Pons (tissue), 1 donor: ENCODE data around the gene TSPAN9.

Source experiments
- DNase-seq: peaks from one replicate; pipeline ENCODE4 v3.0.0-alpha.2; 2016; ENCODE audit warnings: low spot score

The TSPAN9 gene

DNA sequence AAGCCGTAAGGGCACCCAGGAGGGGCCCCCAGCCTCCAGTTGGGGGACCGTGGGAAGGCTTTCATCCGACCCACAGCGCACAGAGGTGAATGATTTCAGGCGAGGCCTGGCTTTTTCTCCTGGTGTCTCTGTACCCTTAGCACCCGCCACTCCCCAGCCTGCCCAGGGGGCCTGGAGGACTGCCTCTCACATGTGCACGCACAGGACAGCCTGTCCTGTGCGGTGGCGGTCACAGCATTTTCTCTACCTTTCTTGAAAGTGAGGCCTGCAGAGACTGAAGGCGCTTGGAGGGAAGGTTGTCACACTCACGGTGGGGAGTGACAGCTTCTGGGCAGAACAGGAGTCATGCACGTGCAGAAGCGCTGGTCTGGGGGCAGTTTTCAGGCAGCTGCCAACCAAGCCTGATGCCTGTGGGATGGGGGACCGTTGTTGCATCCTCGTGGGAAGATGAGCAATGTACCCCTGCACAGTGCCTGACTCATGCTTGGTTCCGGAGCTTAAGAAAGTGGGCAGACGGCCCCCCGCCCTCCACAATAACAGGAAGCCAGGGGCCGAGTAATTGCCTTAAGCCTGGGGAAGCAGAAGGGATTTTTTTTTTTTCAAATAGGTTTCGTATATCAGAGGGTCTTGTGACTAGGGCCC, 148.1 kb downstream of the TSPAN9 start:
- no peak for DNase-seq

DNA sequence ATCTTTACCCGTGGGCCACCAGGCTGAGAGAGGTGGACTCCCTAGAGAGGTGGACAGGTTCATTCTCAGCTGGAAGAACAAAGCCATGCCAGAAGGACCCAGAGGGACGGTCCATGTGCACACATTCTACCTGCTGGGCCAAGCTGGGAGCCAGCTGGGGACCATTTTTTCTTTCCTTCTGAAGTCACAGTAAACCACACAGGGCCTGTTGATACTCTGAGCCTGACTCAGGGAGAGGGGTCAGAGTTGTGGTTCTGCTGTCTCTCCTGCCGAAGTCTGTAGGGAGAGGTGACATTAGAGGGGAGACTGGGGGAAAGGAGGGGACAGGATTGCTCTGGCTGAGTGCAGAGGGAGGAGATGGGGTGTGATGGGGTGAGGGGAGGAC, 148.6 kb downstream of the TSPAN9 start:
- DNase-seq, result no peak

DNA sequence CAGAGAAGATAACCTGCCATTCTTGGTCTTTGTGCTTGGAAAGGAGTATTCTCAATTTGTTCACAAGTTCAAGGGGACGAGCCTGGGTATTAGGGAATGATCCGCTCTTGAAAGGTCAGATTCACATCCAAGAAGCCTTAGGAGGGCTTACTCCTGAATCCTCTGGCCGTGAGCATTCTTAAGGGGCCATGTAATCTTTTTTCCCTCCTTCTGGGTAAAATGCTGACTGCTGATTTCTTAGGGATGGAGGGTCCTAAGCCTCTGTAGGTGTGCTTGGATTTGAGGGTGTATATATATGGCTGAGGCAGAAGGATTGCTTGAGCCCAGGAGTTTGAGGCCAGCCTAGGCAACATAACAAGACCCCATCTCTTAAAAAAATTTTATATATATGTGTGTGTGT, 149.1 kb downstream of the TSPAN9 start:
- no peak for DNase-seq

DNA sequence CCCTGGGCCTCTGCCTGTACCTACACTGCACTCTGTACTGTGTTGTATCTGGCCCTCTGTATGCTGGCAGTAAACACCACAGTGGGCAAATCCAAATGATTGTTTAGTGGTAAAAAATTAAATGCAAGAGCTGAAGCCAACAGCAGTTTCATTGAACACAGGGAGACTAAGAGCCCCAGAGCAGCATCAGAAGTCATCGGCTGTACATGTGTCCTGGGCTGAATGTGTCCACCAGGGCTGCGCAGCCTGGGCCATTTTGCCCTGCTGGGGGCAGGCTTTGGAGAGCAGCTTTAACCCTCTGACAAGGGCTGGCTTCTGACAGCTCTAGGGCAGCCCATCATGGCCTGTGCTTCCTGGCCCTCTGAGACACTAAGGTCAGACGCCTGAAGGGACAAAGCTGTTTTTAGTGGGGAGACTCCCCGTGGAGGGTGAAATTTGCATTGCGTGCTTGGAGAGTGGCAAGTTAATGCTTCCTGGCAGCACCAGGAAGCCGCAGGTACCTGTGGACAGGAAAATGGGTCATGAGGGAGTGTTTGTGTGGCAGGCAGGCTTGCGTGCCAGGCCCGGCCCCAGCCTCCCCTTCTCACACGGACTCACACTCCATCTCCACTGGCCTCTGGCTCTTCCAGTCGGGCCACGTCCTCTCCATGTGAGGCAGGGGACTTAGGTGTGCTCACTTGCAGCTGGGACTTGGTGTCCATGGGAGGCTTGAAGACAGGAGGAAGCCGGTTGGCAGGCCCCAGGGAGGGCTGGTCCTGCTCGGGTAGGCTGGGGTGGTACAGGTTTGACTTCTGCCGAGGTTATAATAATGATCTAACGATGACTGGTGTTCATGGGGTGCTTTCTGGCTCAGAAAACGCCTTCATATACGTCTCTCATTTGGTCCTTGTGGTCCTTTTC, 150.1 kb downstream of the TSPAN9 start:
- no peak for DNase-seq

- DNase-seq, result no peak
Observed at GRCh38 chr12:3228552-3228951, 151.4 kb downstream of the TSPAN9 start.

DNA sequence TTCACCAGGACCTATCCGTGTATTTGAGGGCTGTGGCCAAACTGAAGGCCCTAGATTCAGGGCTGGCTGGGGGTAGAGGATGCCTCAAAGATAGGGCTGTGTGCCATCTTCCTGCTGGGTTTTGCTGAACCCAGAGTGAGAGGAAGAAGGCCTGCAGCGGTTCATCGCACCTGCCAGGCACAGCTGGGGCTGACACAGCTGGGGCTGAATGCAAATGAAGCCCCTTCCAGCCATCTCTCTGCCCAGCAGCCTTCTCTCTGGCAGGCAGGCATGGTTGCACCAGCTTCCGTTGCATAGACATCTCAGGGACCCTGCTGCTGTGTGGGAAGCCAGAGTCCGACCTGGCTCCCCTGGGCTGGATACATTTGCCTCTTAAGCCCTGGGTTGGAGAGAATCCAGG, 152.4 kb downstream of the TSPAN9 start:
- DNase-seq, result no peak

DNA sequence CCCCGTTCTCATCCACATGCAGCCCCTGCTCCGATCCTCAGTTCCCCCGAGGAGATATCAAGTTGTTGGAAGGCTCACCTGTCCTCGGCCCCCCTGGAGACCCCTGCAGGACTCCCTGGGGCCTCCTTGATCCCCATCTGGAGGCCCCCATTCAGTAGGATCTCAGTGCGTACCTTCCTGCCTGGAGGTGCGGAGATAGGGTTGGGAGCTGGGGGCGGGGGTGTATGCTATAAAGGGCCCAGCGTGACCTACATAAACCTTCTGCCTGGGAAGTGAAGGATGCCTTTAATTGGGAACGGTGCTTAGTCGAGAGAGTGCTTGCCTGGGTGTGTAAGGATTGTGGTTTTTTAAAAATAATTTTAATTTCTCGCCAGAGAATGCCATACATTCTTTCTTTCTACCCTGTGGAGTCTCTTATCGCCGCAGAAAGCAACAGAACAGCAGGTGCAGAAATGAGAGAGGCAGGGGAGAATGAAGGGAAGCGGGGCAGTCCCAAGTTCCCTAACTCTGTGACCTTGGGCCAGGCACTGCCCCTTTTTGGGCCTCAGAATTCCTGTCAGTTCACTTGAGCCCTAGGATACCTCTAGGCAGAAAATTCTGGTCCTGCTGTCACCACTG, 153.7 kb downstream of the TSPAN9 start:
- no peak for DNase-seq

DNA sequence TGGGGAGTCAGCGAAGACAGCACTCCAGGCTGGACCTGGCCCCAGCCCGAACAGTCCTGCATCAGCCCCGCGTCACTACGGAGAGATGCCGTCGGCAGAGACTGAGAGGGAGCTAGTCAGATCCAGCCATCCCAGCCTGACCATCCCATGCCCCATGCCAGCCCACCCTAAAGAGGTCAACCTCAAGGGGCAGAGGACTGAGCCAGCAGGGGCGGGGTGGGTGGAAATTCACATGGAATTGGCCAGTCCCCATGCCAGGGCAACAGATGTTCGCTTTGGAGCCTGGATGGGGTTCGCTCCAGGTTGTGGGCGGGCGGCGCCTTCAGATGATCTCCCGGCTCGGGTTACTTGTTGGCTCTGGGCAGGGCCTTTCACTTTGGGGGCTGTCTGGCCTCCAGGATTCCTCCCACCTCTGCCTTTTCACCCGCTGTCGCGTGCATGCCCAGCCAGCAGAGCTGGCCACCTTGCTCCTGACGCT, 154.3 kb downstream of the TSPAN9 start:
- DNase-seq, result no peak

GRCh38 chr12:3233797-3234196, 156.6 kb downstream of the TSPAN9 start:
- DNase-seq, result no peak

GRCh38 chr12:3236345-3237187, 159.4 kb downstream of the TSPAN9 start:
- DNase-seq, result no peak

GRCh38 chr12:3238196-3238595, 161.0 kb downstream of the TSPAN9 start:
- no peak for DNase-seq

- no peak for DNase-seq
Observed at GRCh38 chr12:3241621-3242020, 164.4 kb downstream of the TSPAN9 start.

DNA sequence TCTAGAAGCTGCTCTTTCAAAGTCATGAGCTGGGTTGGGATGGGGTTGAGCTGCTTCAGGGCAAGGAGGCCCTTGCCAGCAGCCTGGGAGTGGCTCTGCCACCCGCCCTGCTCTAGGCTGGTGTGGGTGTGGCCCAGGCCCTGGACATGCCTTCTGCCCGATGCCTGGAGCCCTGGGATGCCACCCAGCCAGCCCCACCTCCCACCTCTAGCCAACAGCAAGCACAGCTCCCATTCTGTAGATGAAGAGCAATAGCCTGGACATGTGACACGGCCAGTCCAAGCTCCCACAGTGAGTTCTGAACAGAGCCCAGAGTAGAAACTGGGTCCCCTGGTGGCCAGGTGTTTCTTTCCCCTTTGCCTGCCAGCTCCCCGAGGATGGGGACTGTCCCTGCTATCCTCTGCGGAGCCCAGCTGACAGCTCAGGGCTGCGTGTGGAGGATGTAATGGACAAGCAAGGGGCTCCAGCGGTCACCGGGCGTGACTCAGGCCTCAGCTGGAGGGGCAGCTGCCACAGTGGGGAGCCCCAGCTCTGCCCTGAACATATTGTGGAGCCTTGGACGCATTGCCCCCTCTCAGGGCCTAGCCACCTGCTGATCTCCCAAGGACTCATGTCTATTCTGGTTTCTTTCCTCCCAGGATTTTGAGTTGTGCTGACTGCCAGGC, 165.2 kb downstream of the TSPAN9 start:
- no peak for DNase-seq

- DNase-seq, result no peak
Observed at GRCh38 chr12:3243376-3244084, 166.4 kb downstream of the TSPAN9 start.

- DNase-seq, result no peak
Observed at GRCh38 chr12:3244219-3244750, 167.1 kb downstream of the TSPAN9 start.

DNA sequence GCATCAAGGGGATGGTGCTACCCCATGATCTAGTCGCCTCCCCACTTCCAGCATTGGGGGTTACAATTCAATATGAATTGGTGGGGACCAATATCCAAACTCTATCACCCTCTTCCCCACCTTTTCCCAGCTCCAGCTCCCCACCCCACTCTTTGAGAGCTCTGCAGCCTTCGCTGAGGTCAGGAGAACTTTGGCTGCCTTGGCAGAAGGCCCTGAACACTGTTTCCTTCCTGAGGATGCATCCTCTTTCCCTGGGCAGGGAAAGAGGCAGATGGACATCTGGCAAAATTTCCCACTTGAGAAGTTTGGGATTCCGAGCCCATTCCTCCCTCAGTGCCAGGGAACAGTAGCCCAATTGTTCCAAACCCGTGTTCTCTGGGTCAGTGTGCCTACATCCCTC, 169.1 kb downstream of the TSPAN9 start:
- no peak for DNase-seq

- DNase-seq, result no peak
Observed at GRCh38 chr12:3247077-3247476, 169.9 kb downstream of the TSPAN9 start.

- DNase-seq, result no peak
Observed at GRCh38 chr12:3247629-3248161, 170.5 kb downstream of the TSPAN9 start.

DNA sequence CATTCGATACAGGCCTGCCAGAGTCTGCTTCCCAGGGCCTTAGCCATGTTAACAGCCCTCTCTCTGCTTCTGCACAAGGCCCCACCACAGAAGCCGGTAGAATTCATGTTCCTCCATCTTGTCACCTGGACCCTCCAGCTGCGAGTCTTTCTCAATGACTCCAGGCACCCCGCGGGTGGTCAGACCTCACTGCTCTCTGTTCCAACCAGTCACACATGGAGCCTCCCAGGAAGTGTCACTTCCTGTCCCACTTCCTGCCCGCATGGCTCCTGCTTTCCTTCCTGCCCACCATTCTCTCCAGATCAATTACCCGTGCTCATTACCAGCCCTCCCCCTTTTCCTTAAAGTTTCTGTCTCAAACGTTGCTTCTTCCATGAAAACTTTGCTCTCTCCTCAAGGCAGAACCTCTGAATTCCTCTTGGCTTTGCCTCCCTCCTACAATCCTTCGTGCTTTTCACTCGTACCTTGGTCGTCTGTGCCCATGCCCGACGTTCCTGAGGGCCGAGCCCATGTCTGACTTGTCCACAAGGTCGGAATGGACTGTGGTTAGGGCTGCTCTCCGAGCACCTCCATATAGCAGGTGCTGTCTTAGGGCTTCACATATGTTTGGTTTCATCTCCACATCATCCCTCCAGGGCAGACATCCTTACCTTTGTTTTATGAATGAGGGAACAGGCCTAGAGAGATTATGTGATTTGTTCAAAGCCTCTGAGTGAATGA, 172.1 kb downstream of the TSPAN9 start:
- no peak for DNase-seq

GRCh38 chr12:3250034-3250433, 172.9 kb downstream of the TSPAN9 start:
- no peak for DNase-seq
